IMR-90 (cell line): ENCODE results near the gene STX7. TPM values are rescaled to one million over a fixed set of nuclear protein-coding genes. Genes with fewer than 3 reads are reported as not detected.

Experiments used
- ATAC-seq: fragments of 200-7000 bp; cut with Tn5 transposase; 2 replicates; pipeline ENCODE4 v1.9.1; 2020; ENCODE audit warnings: low read depth, mild to moderate bottlenecking, moderate library complexity
- BruUV-seq: library from RNA; stranded (reverse); fragments of 400-500 nt; replicated peaks from 2 replicates; lab custom pipeline; 2021; lab: Mats Ljungman, UMichigan
- CTCF ChIA-PET: fragments of 300-600 bp; formaldehyde crosslinking; extraction: SDS; loops from one replicate; lab custom pipeline; 2021; ENCODE audit warnings: antibody characterized with exemption; lab: Yijun Ruan, JAX
- POLR2A ChIA-PET: fragments of 300-600 bp; sonication (Branson Sonifier 250); formaldehyde crosslinking; loops from one replicate; lab custom pipeline; 2022; ENCODE audit warnings: antibody characterized with exemption; ENCODE audit not compliant: unreplicated experiment; lab: Charles Lee
- DNase-seq: peaks from one replicate; pipeline ENCODE4 v3.0.0; 2013
- H2AFZ ChIP-seq: replicated peaks from 2 replicates; pipeline ENCODE3; 2013; ENCODE audit warnings: low read length, mild to moderate bottlenecking; ENCODE audit not compliant: poor library complexity
- H2AK5ac ChIP-seq: 2 replicates; pipeline ENCODE4 v1.6.1; 2013; ENCODE audit warnings: low read depth, low read length, inconsistent platforms
- H2AK9ac ChIP-seq: replicated peaks from 2 replicates; pipeline ENCODE3; 2013; ENCODE audit warnings: mild to moderate bottlenecking, low read depth, low read length, moderate library complexity; ENCODE audit not compliant: poor library complexity
- H2BK120ac ChIP-seq: 2 replicates; pipeline ENCODE4 v1.6.1; 2013; ENCODE audit warnings: low read depth, low read length, inconsistent platforms
- H2BK15ac ChIP-seq: 3 replicates; pipeline ENCODE4 v1.6.1; 2013; ENCODE audit warnings: low read depth, low read length, inconsistent platforms
- H2BK20ac ChIP-seq: 2 replicates; pipeline ENCODE4 v1.6.1; 2013; ENCODE audit warnings: low read depth, mild to moderate bottlenecking, inconsistent platforms, low read length, moderate library complexity
- H2BK5ac ChIP-seq: 2 replicates; pipeline ENCODE4 v1.6.1; 2013; ENCODE audit warnings: mild to moderate bottlenecking, low read depth, low read length, inconsistent platforms; ENCODE audit not compliant: poor library complexity, severe bottlenecking
- H3K14ac ChIP-seq: replicated peaks from 2 replicates; pipeline ENCODE4 v1.6.1; 2013; ENCODE audit warnings: low read depth, low read length, inconsistent platforms
- H3K18ac ChIP-seq: 2 replicates; pipeline ENCODE4 v1.6.1; 2013; ENCODE audit warnings: low read depth, low read length, control low read depth
- H3K23ac ChIP-seq: 2 replicates; pipeline ENCODE4 v1.6.1; 2013; ENCODE audit warnings: low read depth, low read length, inconsistent platforms
- H3K27ac ChIP-seq: 2 replicates; pipeline ENCODE4 v1.5.1; 2013; ENCODE audit warnings: mild to moderate bottlenecking, control low read depth, low read length; ENCODE audit not compliant: insufficient read depth
- H3K27me3 ChIP-seq: 2 replicates; pipeline ENCODE4 v1.6.1; 2013; ENCODE audit warnings: low read length; ENCODE audit not compliant: control insufficient read depth, insufficient read depth
- H3K36me3 ChIP-seq: 2 replicates; pipeline ENCODE4 v1.6.1; 2013; ENCODE audit warnings: low read length, mixed read lengths; ENCODE audit not compliant: control insufficient read depth, insufficient read depth
- H3K4ac ChIP-seq: 2 replicates; pipeline ENCODE4 v1.6.1; 2013; ENCODE audit warnings: low read depth, low read length, inconsistent platforms
- H3K4me1 ChIP-seq: 2 replicates; pipeline ENCODE4 v1.6.1; 2013; ENCODE audit warnings: low read length, mixed read lengths; ENCODE audit not compliant: control insufficient read depth, insufficient read depth
- H3K4me2 ChIP-seq: 2 replicates; pipeline ENCODE4 v1.6.1; 2013; ENCODE audit warnings: low read depth, mild to moderate bottlenecking, control low read depth, low read length, moderate library complexity
- H3K4me3 ChIP-seq: 2 replicates; pipeline ENCODE4 v1.5.1; 2013; ENCODE audit warnings: low read depth, mild to moderate bottlenecking, control low read depth, low read length, moderate library complexity; ENCODE audit not compliant: insufficient read depth
- H3K56ac ChIP-seq: 2 replicates; pipeline ENCODE4 v1.6.1; 2013; ENCODE audit warnings: low read length, inconsistent platforms; ENCODE audit not compliant: insufficient read depth; ENCODE audit errors: extremely low read depth
- H3K79me1 ChIP-seq, 2 experiments: 2 replicates each; pipeline ENCODE4 v1.6.1; 2013; ENCODE audit warnings: low read length in 2 of 2, inconsistent platforms in 1 of 2, low read depth in 1 of 2
- H3K9ac ChIP-seq: 2 replicates; pipeline ENCODE4 v1.6.1; 2013; ENCODE audit warnings: low read depth, low read length, control low read depth
- H3K9me1 ChIP-seq: 2 replicates; pipeline ENCODE4 v1.6.1; 2013; ENCODE audit warnings: low read length, inconsistent platforms; ENCODE audit not compliant: insufficient read depth
- H3K9me3 ChIP-seq: 2 replicates; pipeline ENCODE4 v1.6.1; 2013; ENCODE audit warnings: low read length; ENCODE audit not compliant: control insufficient read depth, insufficient read depth
- H4K20me1 ChIP-seq: 2 replicates; pipeline ENCODE4 v1.6.1; 2013; ENCODE audit warnings: low read length, inconsistent platforms; ENCODE audit not compliant: insufficient read depth
- H4K5ac ChIP-seq: 2 replicates; pipeline ENCODE4 v1.6.1; 2013; ENCODE audit warnings: mild to moderate bottlenecking, low read depth, low read length, control low read depth
- H4K8ac ChIP-seq, 2 experiments: 2 replicates each; pipeline ENCODE4 v1.6.1; 2013; ENCODE audit warnings: low read depth in 2 of 2, low read length in 2 of 2, control low read depth in 1 of 2, inconsistent platforms in 1 of 2
- H4K91ac ChIP-seq: 2 replicates; pipeline ENCODE4 v1.6.1; 2013; ENCODE audit warnings: low read depth, low read length, inconsistent platforms; ENCODE audit not compliant: insufficient read depth
- MAFK ChIP-seq: IDR thresholded peaks from 2 replicates; pipeline ENCODE4 v1.6.1; 2012; ENCODE audit warnings: low read depth, low read length, improper control_type of control experiment
- POLR2A ChIP-seq: IDR thresholded peaks from 2 replicates; pipeline ENCODE4 v1.6.1; 2012; ENCODE audit warnings: mild to moderate bottlenecking, low read depth, low read length
- WGBS, 2 experiments: methylation state at CpG; one replicate each; pipeline versions ENCODE4 v1.1.5 to v1.1.7; 2013; ENCODE audit warnings: missing lambda C conversion rate in 2 of 2; ENCODE audit not compliant: insufficient read length in 1 of 2; ENCODE audit errors: extremely low coverage in 2 of 2; 5-methylcytosine and 5-hydroxymethylcytosine counted together
- dilution Hi-C: fragments of 300-500 bp; cut with HindIII; formaldehyde crosslinking; loops from one replicate; pipeline ENCODE4 v1.14.3; 2018; ENCODE audit warnings: low sequenced_read_pairs; ENCODE audit not compliant: unreplicated experiment
- in situ Hi-C: fragments of 300-500 bp; cut with MboI; formaldehyde crosslinking; loops from 3 replicates; pipeline ENCODE4 v1.14.3; 2019; ENCODE audit warnings: low sequenced_read_pairs, inconsistent platforms, mixed read lengths
- intact Hi-C: fragments of 100-400 bp; cut with micrococcal nuclease; formaldehyde crosslinking; loops from 2 replicates; pipeline ENCODE4 v1.10.0; 2022
- polyA plus RNA-seq, 3 experiments: library from polyadenylated mRNA; depleted of rRNA; stranded (reverse); fragments of >200 nt; gene quantifications; 2 replicates each; pipeline ENCODE4 v1.2.3, GENCODE V29; 2012; ENCODE audit warnings: low replicate concordance in 1 of 3
- total RNA-seq: library from RNA; depleted of rRNA; stranded (reverse); fragments of >200 nt; gene quantifications from 2 replicates; pipeline ENCODE4 v1.2.3, GENCODE V29; 2012

STX7 gene
- total and polyA plus RNA-seq, 2 of the 4 experiments (the other 2 are of a cell fraction): 16.5 to 35.1 TPM

GRCh38 chr6:132475925-132476324 lies 37.0 kb downstream of the STX7 start:
- H4K5ac ChIP-seq: no peak overlapping the region
- H3K4me1 ChIP-seq: no peaks in the 10 kb centered on the region
- H3K79me1 ChIP-seq: peaks cover 18 to 34% of the 10 kb centered on the region in 2 experiments
- no peak overlapping the region for H3K18ac ChIP-seq
- DNase-seq (no peak), ATAC-seq (no peak)
- H4K8ac ChIP-seq: no peak overlapping the region
- no peak overlapping the region for H2BK5ac ChIP-seq
- intact Hi-C loops (no loop called here), in situ Hi-C loops (loop anchor here (25.0 kb wide), 1 partner anchor 789 kb away; no protein-coding TSS in a partner anchor), dilution Hi-C loops (loop anchor here (25.0 kb wide), 1 partner anchor 189 kb away; no protein-coding TSS in a partner anchor)
- no CpG with 5 or more reads among the region's 1 CpG for WGBS, 2 experiments
- H3K4ac ChIP-seq: no peak overlapping the region
- no peak overlapping the region for H3K27ac ChIP-seq
- H3K9ac ChIP-seq: no peak overlapping the region
- no peak overlapping the region for H2BK20ac ChIP-seq
- no peak overlapping the region for H2AK5ac ChIP-seq
- no peak overlapping the region for H3K23ac ChIP-seq
- no TSS peak for BruUV-seq
- no peak overlapping the region for H3K14ac ChIP-seq
- no peak overlapping the region for H2BK120ac ChIP-seq
- H3K4me2 ChIP-seq: no peak overlapping the region
- no peak overlapping the region for H2BK15ac ChIP-seq
- peaks cover 2% of the 10 kb centered on the region for H3K36me3 ChIP-seq
- no peak overlapping the region for H3K56ac ChIP-seq
- no peak overlapping the region for H3K4me3 ChIP-seq
- H4K91ac ChIP-seq: no peak overlapping the region
- ChIA-PET POLR2A (no interaction called here), CTCF (interaction anchor here (1.4 kb wide), 1 partner anchor 196 kb away, joined by 6 read pairs; no protein-coding TSS in a partner anchor)
- H4K20me1 ChIP-seq: no peaks in the 10 kb centered on the region
- H3K9me1 ChIP-seq: peaks cover 2% of the 10 kb centered on the region
- no peak overlapping the region for H2AK9ac ChIP-seq
- H3K27me3 ChIP-seq: no peaks in the 10 kb centered on the region
- H2AFZ ChIP-seq: no peak overlapping the region
- H3K9me3 ChIP-seq: no peaks in the 10 kb centered on the region
- no peak for TF ChIP-seq POLR2A
- peak; percentile 92 for TF ChIP-seq MAFK
